HCT116 (cell line): ENCODE measurements around the gene EGFLAM. TPM values are rescaled to one million over a fixed set of nuclear protein-coding genes. Genes with fewer than 3 reads are reported as not detected.

Source experiments
- ATAC-seq: fragments of 200-7000 bp; cut with Tn5 transposase; 2 replicates; pipeline ENCODE4 v1.9.1; 2020; ENCODE audit warnings: mild to moderate bottlenecking, moderate library complexity
- BruUV-seq: library from RNA; stranded (reverse); fragments of 400-500 nt; replicated peaks from 2 replicates; lab custom pipeline; 2021; lab: Mats Ljungman, UMichigan
- CTCF ChIA-PET: fragments of 300-600 bp; sonication (Branson Sonifier 250); formaldehyde crosslinking; loops from one replicate; lab custom pipeline; 2021; ENCODE audit warnings: antibody characterized with exemption; lab: Charles Lee
- POLR2A ChIA-PET: fragments of 300-600, 350-600 bp; sonication (Branson Sonifier 250); formaldehyde crosslinking; loops from one replicate; lab custom pipeline; 2021; ENCODE audit warnings: antibody characterized with exemption; lab: Charles Lee
- RAD21 ChIA-PET, 2 experiments: fragments of 300-600 bp; sonication (Branson Sonifier 250); formaldehyde crosslinking; loops; one replicate each; lab custom pipeline; 2023; ENCODE audit warnings: low total read pairs in 2 of 2; ENCODE audit not compliant: uncharacterized antibody in 2 of 2, unreplicated experiment in 2 of 2, low non-redundant PET in 1 of 2; lab: Charles Lee
- DNase-seq: peaks from one replicate; pipeline ENCODE4 v3.0.0-alpha.2; 2010; ENCODE audit warnings: low read depth, low spot score
- H2AFZ ChIP-seq: fragments of 200-600 bp; shearing (Covaris generic), sonication (generic); 2 replicates; pipeline ENCODE4 v1.6.1; 2017; ENCODE audit warnings: low read depth, mixed run types, mixed read lengths, antibody characterized with exemption, low read length; ENCODE audit not compliant: poor library complexity, severe bottlenecking
- H3K27ac ChIP-seq: 2 replicates; pipeline ENCODE4 v1.5.1; 2012; ENCODE audit warnings: low read depth, low read length
- H3K27me3 ChIP-seq: fragments of 200-600 bp; sonication (generic); 2 replicates; pipeline ENCODE4 v1.6.1; 2016; ENCODE audit warnings: mixed run types, low read length, mixed read lengths; ENCODE audit not compliant: insufficient read depth
- H3K36me3 ChIP-seq, 2 experiments: fragments of 200-500 bp in 1 of 2; fragments of 200-600 bp in 1 of 2; sonication (Bioruptor generic) in 1 of 2; sonication (generic) in 1 of 2; 2 replicates each; pipeline versions ENCODE4 v1.5.1 to v1.6.1; 2014 to 2016; ENCODE audit warnings: low read length in 2 of 2, inconsistent platforms in 1 of 2, mixed read lengths in 1 of 2, mixed run types in 1 of 2; ENCODE audit not compliant: insufficient read depth in 2 of 2, control insufficient read depth in 1 of 2
- H3K4me1 ChIP-seq, 2 experiments: fragments of 200-600 bp in 1 of 2; sonication (generic) in 1 of 2; 2 replicates each; pipeline versions ENCODE4 v1.5.1 to v1.6.1; 2012 to 2017; ENCODE audit warnings: low read length in 2 of 2, inconsistent platforms in 1 of 2, mild to moderate bottlenecking in 1 of 2, mixed read lengths in 1 of 2, mixed run types in 1 of 2, moderate library complexity in 1 of 2; ENCODE audit not compliant: insufficient read depth in 2 of 2, control insufficient read depth in 1 of 2
- H3K4me2 ChIP-seq: fragments of 200-600 bp; sonication (generic); 2 replicates; pipeline ENCODE4 v1.6.1; 2017; ENCODE audit warnings: mixed run types, low read length, mixed read lengths
- H3K4me3 ChIP-seq, 2 experiments: fragments of 200-600 bp in 1 of 2; sonication (generic) in 1 of 2; replicated peaks in 1 of 2; 2 replicates each; pipeline ENCODE4 v1.5.1; 2011 to 2016; ENCODE audit warnings: low read length in 2 of 2, control low read depth in 1 of 2, low read depth in 1 of 2, mild to moderate bottlenecking in 1 of 2, mixed read lengths in 1 of 2, mixed run types in 1 of 2
- H3K79me2 ChIP-seq: fragments of 200-600 bp; sonication (generic); 2 replicates; pipeline ENCODE4 v1.6.1; 2017; ENCODE audit warnings: mild to moderate bottlenecking, mixed run types, low read length, moderate library complexity, mixed read lengths; ENCODE audit not compliant: insufficient read depth
- H3K9ac ChIP-seq: fragments of 200-600 bp; sonication (generic); 2 replicates; pipeline ENCODE4 v1.6.1; 2016; ENCODE audit warnings: low read length, mixed read lengths
- H3K9me2 ChIP-seq: fragments of 200-600 bp; sonication (generic), shearing (Covaris generic); 2 replicates; pipeline ENCODE4 v1.6.1; 2017; ENCODE audit warnings: mixed run types, mild to moderate bottlenecking, moderate library complexity; ENCODE audit not compliant: insufficient read depth
- H3K9me3 ChIP-seq, 2 experiments: fragments of 200-500 bp in 1 of 2; fragments of 200-600 bp in 1 of 2; sonication (Bioruptor generic) in 1 of 2; sonication (generic) in 1 of 2; 2 replicates each; pipeline ENCODE4 v1.6.1; 2014 to 2017; ENCODE audit warnings: low read length in 2 of 2, mixed read lengths in 2 of 2, inconsistent platforms in 1 of 2, low read depth in 1 of 2, mild to moderate bottlenecking in 1 of 2, mixed run types in 1 of 2, moderate library complexity in 1 of 2; ENCODE audit not compliant: control insufficient read depth in 1 of 2, insufficient read depth in 1 of 2
- H4K20me1 ChIP-seq: fragments of 200-600 bp; sonication (generic), shearing (Covaris generic); 2 replicates; pipeline ENCODE4 v1.6.1; 2017; ENCODE audit warnings: mixed run types, mild to moderate bottlenecking, moderate library complexity; ENCODE audit not compliant: insufficient read depth
- ATF3 ChIP-seq: IDR thresholded peaks from 2 replicates; pipeline ENCODE4 v1.6.1; 2012
- CEBPB ChIP-seq: IDR thresholded peaks from 2 replicates; pipeline ENCODE4 v1.6.1; 2012; ENCODE audit warnings: low read depth
- CTCF ChIP-seq, 3 experiments: fragments of 200-600 bp in 1 of 3; sonication (generic) in 1 of 3; IDR thresholded peaks in 2 of 3; conservative IDR thresholded peaks in 1 of 3; 2 replicates each; pipeline ENCODE4 v1.5.1; 2012 to 2017; ENCODE audit warnings: low read depth in 2 of 3, low read length in 2 of 3, antibody characterized with exemption in 1 of 3, borderline replicate concordance in 1 of 3, control low read depth in 1 of 3, mild to moderate bottlenecking in 1 of 3, mixed read lengths in 1 of 3, mixed run types in 1 of 3, moderate library complexity in 1 of 3; ENCODE audit not compliant: insufficient read depth in 1 of 3
- EGR1 ChIP-seq: IDR thresholded peaks from 2 replicates; pipeline ENCODE4 v1.6.1; 2012; ENCODE audit warnings: low read depth
- EZH2phosphoT487 ChIP-seq: fragments of 200-600 bp; IDR thresholded peaks from 2 replicates; pipeline ENCODE4 v1.6.1; 2018; ENCODE audit warnings: antibody characterized with exemption, borderline replicate concordance
- JUND ChIP-seq: IDR thresholded peaks from 2 replicates; pipeline ENCODE4 v1.6.1; 2012
- SP1 ChIP-seq: IDR thresholded peaks from 2 replicates; pipeline ENCODE4 v1.6.1; 2012; ENCODE audit warnings: low read depth
- TCF7L2 ChIP-seq: IDR thresholded peaks from 2 replicates; pipeline ENCODE4 v1.7.0; 2011; ENCODE audit warnings: borderline replicate concordance, inconsistent platforms; ENCODE audit not compliant: insufficient read depth, insufficient read length; ENCODE audit errors: extremely low read depth
- YY1 ChIP-seq: IDR thresholded peaks from 2 replicates; pipeline ENCODE4 v1.6.1; 2011; ENCODE audit warnings: low read length, low read depth, moderate library complexity, mild to moderate bottlenecking; ENCODE audit not compliant: insufficient replicate concordance; ENCODE audit errors: extremely low read depth
- intact Hi-C: fragments of 100-400 bp; cut with micrococcal nuclease; formaldehyde crosslinking; loops from 2 replicates; pipeline ENCODE4 v1.10.0; 2022
- total RNA-seq: library from RNA; stranded (reverse); gene quantifications from one replicate; pipeline ENCODE4 v1.2.1, GENCODE V29; 2021; ENCODE audit not compliant: unreplicated experiment
- TF ChIP-seq, protein P1 (sequence below): IDR thresholded peaks from 2 replicates; pipeline ENCODE4 v1.6.1; 2011; ENCODE audit warnings: mild to moderate bottlenecking, low read length, moderate library complexity; ENCODE audit not compliant: insufficient replicate concordance; ENCODE audit errors: extremely low read depth
- TF ChIP-seq, protein P2 (sequence below): IDR thresholded peaks from 2 replicates; pipeline ENCODE4 v1.6.1; 2012

EGFLAM gene
- total RNA-seq, 1 experiment from 2014 or later, result not detected

- no TSS peak for BruUV-seq
- POLR2A ChIA-PET, result no interaction called here
- intact Hi-C loops, result no loop called here
- CTCF ChIA-PET, result no interaction called here
- Histone ChIP-seq H3K36me3 (no peaks in the 10 kb centered on the region), H2AFZ (no peak overlapping the region), H3K4me2 (no peak overlapping the region), H4K20me1 (no peaks in the 10 kb centered on the region), H3K9ac (no peak overlapping the region), H3K27me3 (no peaks in the 10 kb centered on the region), H3K79me2 (no peaks in the 10 kb centered on the region), H3K4me3 (no peak overlapping the region), H3K9me3 (no peaks in the 10 kb centered on the region), H3K4me1 (peaks cover 0 to 14% of the 10 kb centered on the region in 2 experiments; a peak in 2 of 4 replicates), H3K9me2 (no peaks in the 10 kb centered on the region), H3K27ac (no peak overlapping the region)
- TF ChIP-seq SP1 (no peak), EGR1 (no peak), YY1 (no peak), CEBPB (no peak), EZH2phosphoT487 (no peak), ATF3 (no peak), TCF7L2 (no peak), CTCF (IDR thresholded peaks at IDR 0.05 in 2 of 3, conservative IDR thresholded peaks at IDR 0.05 in 1 of 3; ENCODE audit: borderline replicate concordance in 1 of 3, insufficient read depth in 1 of 3, low read depth in 2 of 3, low read length in 2 of 3) (no peak), JUND (no peak)
- TF ChIP-seq, protein P1, sequence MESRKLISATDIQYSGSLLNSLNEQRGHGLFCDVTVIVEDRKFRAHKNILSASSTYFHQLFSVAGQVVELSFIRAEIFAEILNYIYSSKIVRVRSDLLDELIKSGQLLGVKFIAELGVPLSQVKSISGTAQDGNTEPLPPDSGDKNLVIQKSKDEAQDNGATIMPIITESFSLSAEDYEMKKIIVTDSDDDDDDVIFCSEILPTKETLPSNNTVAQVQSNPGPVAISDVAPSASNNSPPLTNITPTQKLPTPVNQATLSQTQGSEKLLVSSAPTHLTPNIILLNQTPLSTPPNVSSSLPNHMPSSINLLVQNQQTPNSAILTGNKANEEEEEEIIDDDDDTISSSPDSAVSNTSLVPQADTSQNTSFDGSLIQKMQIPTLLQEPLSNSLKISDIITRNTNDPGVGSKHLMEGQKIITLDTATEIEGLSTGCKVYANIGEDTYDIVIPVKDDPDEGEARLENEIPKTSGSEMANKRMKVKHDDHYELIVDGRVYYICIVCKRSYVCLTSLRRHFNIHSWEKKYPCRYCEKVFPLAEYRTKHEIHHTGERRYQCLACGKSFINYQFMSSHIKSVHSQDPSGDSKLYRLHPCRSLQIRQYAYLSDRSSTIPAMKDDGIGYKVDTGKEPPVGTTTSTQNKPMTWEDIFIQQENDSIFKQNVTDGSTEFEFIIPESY, result no peak
- TF ChIP-seq, protein P2, sequence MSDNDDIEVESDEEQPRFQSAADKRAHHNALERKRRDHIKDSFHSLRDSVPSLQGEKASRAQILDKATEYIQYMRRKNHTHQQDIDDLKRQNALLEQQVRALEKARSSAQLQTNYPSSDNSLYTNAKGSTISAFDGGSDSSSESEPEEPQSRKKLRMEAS, result no peak
- no peak for DNase-seq
- RAD21 ChIA-PET, result no interaction called here
- ATAC-seq, result no peak
These were observed 214.2 kb downstream of the EGFLAM start for GRCh38 chr5:38472541-38472940.
